H1 (cell line): ENCODE measurements around the gene ZNF382. TPM values are rescaled to one million over a fixed set of nuclear protein-coding genes. Genes with fewer than 3 reads are reported as not detected.

Experiments used
- RXRA ChIP-seq: IDR thresholded peaks from 2 replicates; pipeline ENCODE4 v1.6.1; 2011; ENCODE audit warnings: low read depth, mild to moderate bottlenecking, low read length, moderate library complexity; ENCODE audit not compliant: insufficient read depth
- polyA plus RNA-seq, 7 experiments: library from polyadenylated mRNA; depleted of rRNA in 3 of 7; stranded (reverse) in 5 of 7; unstranded in 2 of 7; fragments of >200 nt in 5 of 7; fragments of 200-250 nt in 2 of 7; gene quantifications; 1 replicate in 5 of 7; 2 replicates in 1 of 7; 4 replicates in 1 of 7; pipeline versions ENCODE4 v1.2.1 to v1.2.3, GENCODE V29; 2011 to 2013; ENCODE audit warnings: missing spikeins in 2 of 7, mixed read lengths in 2 of 7
- total RNA-seq: library from RNA; stranded (reverse); fragmentation: NEBNext Ultra II Directional; extraction: Animal tissue kit (Norgen Biotek cat#: 25700); gene quantifications from 2 replicates; pipeline ENCODE4 v1.2.1, GENCODE V29; 2021

ZNF382 gene
- total and polyA plus RNA-seq, 2 of the 8 experiments (the other 6 are each of a cell fraction or from before 2014, with no cell fraction given), result 1.9 to 6.3 TPM

- TF ChIP-seq RXRA, result no peak
Observed at GRCh38 chr19:36679455-36679854, 74.3 kb downstream of the ZNF382 start (continued).

Other genes starting within 250 kb of the ZNF382 start
- 8.2 and 8.8 TPM in 2 replicates for gene ZFP14, start 226.1 kb upstream of the ZNF382 start, total RNA-seq
- 1.1 and 1.7 TPM in 2 replicates for gene ZFP14, start 226.1 kb upstream of the ZNF382 start, polyA plus RNA-seq (2011; rRNA removed)
- 16.5 TPM in 2 replicates for gene ZFP82, start 186.7 kb upstream of the ZNF382 start, total RNA-seq
- 2.7 and 4.8 TPM in 2 replicates for gene ZFP82, start 186.7 kb upstream of the ZNF382 start, polyA plus RNA-seq (2011; rRNA removed)
- gene ZNF566, start 115.8 kb upstream of the ZNF382 start, total RNA-seq, result 16.1 and 16.6 TPM in 2 replicates
- 6.7 and 6.9 TPM in 2 replicates for gene ZNF566, start 115.8 kb upstream of the ZNF382 start, polyA plus RNA-seq (2011; rRNA removed)
- 30.7 and 32.3 TPM in 2 replicates for gene ZNF260, start 77.0 kb upstream of the ZNF382 start, total RNA-seq
- gene ZNF260, start 77.0 kb upstream of the ZNF382 start, polyA plus RNA-seq (2011; rRNA removed), result 4.1 and 5.5 TPM in 2 replicates
- gene ZNF529, start 32.0 kb upstream of the ZNF382 start, total RNA-seq, result 12.4 and 14.1 TPM in 2 replicates
- 8.0 and 8.4 TPM in 2 replicates for gene ZNF529, start 32.0 kb upstream of the ZNF382 start, polyA plus RNA-seq (2011; rRNA removed)
- gene ZNF461, start 61.5 kb downstream of the ZNF382 start, total RNA-seq, result 5.4 and 5.9 TPM in 2 replicates
- 0.93 and 1.1 TPM in 2 replicates for gene ZNF461, start 61.5 kb downstream of the ZNF382 start, polyA plus RNA-seq (2011; rRNA removed)
- 10.5 and 10.6 TPM in 2 replicates for gene ZNF567, start 82.3 kb downstream of the ZNF382 start, total RNA-seq
- gene ZNF567, start 82.3 kb downstream of the ZNF382 start, polyA plus RNA-seq (2011; rRNA removed), result 1.7 and 6.5 TPM in 2 replicates
- gene ZNF850, start 167.5 kb downstream of the ZNF382 start, total RNA-seq, result 18.0 and 21.2 TPM in 2 replicates
- 5.6 and 6.7 TPM in 2 replicates for gene ZNF850, start 167.5 kb downstream of the ZNF382 start, polyA plus RNA-seq (2011; rRNA removed)
- 7.2 and 7.5 TPM in 2 replicates for gene ZNF790, start 233.1 kb downstream of the ZNF382 start, total RNA-seq
- 1.7 and 1.9 TPM in 2 replicates for gene ZNF790, start 233.1 kb downstream of the ZNF382 start, polyA plus RNA-seq (2011; rRNA removed)
- 5.1 TPM in 2 replicates for gene ZNF345, start 245.6 kb downstream of the ZNF382 start, total RNA-seq
- gene ZNF345, start 245.6 kb downstream of the ZNF382 start, polyA plus RNA-seq (2011; rRNA removed), result 3.2 and 3.8 TPM in 2 replicates